GM12891 (cell line): ENCODE results near the gene STX11.
"Not testable (repeated sequence)": the region's sequence is repeated elsewhere in the genome, so short reads cannot be mapped to it uniquely, and the experiment has no call there.

ENCODE experiments used
- PAX5 ChIP-seq: IDR thresholded peaks from 2 replicates; pipeline ENCODE4 v1.6.1; 2011; ENCODE audit warnings: low read length, moderate library complexity, mild to moderate bottlenecking; ENCODE audit not compliant: insufficient read depth, severe bottlenecking
- POLR2A ChIP-seq: IDR thresholded peaks from 2 replicates; pipeline ENCODE4 v1.6.1; 2011; ENCODE audit warnings: low read depth, low read length, control low read depth
- POLR2AphosphoS5 ChIP-seq: IDR thresholded peaks from 2 replicates; pipeline ENCODE4 v1.6.1; 2011; ENCODE audit warnings: low read depth, low read length, control low read depth
- POU2F2 ChIP-seq: IDR thresholded peaks from 2 replicates; pipeline ENCODE4 v1.6.1; 2011; ENCODE audit warnings: low read depth, mild to moderate bottlenecking, control low read depth, low read length, moderate library complexity
- SPI1 ChIP-seq: IDR thresholded peaks from 2 replicates; pipeline ENCODE4 v1.6.1; 2011; ENCODE audit warnings: low read depth, low read length, control low read depth
- TAF1 ChIP-seq: IDR thresholded peaks from 2 replicates; pipeline ENCODE4 v1.6.1; 2011; ENCODE audit warnings: low read depth, low read length, control low read depth

DNA sequence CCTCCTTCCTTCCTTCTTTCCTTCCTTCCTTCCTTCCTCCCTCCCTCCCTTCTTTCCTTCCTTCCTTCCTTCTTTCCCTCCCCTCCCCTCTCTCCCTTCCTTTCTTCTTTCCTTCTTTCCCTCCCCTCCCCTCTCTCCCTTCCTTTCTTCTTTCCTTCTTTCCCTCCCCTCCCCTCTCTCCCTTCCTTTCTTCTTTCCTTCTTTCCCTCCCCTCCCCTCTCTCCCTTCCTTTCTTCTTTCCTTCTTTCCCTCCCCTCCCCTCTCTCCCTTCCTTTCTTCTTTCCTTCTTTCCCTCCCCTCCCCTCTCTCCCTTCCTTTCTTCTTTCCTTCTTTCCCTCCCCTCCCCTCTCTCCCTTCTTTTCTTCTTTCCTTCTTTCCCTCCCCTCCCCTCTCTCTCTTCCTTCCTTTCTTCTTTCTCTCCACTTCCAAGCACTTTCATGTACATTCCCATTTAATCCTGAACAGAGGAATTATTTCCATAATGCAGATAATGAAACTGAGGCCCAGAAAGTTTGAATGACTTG, 18.1 kb upstream of the STX11 start:
- not testable (repeated sequence) for TF ChIP-seq POLR2A, POLR2AphosphoS5, TAF1, SPI1, POU2F2, PAX5
